Measurements from ENCODE around the gene ID4.

DNA sequence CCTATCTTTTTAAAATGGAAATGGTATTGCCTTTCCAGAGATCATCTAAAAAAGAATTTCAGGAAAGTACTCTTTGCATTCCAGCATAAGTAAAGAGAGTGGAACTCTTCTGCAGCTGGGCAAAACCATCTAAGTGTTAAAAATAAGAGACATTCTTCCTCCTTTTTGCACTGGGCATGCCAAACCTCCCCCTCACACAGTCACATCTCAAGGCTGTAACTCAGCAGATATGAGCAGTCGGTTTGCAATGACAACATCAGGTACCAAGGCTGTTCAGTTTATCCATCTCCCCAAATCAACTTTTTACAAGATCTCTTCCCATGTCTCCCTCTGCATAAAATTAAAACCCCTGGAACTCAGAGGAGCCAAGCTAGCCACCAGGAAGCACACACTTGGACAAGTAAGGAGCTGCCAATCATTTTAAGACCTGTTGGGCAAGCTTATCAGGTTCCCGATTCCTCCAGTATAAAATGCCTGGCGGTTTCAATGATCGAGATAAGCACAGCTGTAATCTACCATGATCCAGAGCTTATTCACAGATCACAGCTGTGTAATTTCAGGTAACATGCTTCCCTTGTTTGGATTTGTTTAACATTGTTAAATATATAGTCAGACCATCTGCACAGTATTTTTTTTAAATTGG lies 23.2 kb downstream of the ID4 start:
- TF ChIP-seq CEBPB (IDR thresholded peaks at IDR 0.05; ENCODE audit: low read depth, low read length) (no peak), POLR2A (IDR thresholded peaks at IDR 0.05; ENCODE audit: low read depth, low read length) (no peak), MAZ (IDR thresholded peaks at IDR 0.05; ENCODE audit: borderline replicate concordance, low read depth, low read length) (no peak), BHLHE40 (IDR thresholded peaks at IDR 0.05; ENCODE audit: low read depth, low read length) (no peak), SMC3 (IDR thresholded peaks at IDR 0.05; ENCODE audit: low read depth, low read length) (no peak), RCOR1 (IDR thresholded peaks at IDR 0.05; ENCODE audit: insufficient replicate concordance, low read length) (no peak), MXI1 (IDR thresholded peaks at IDR 0.05; ENCODE audit: borderline replicate concordance, low read depth, low read length) (no peak)
- TF ChIP-seq, protein P1, sequence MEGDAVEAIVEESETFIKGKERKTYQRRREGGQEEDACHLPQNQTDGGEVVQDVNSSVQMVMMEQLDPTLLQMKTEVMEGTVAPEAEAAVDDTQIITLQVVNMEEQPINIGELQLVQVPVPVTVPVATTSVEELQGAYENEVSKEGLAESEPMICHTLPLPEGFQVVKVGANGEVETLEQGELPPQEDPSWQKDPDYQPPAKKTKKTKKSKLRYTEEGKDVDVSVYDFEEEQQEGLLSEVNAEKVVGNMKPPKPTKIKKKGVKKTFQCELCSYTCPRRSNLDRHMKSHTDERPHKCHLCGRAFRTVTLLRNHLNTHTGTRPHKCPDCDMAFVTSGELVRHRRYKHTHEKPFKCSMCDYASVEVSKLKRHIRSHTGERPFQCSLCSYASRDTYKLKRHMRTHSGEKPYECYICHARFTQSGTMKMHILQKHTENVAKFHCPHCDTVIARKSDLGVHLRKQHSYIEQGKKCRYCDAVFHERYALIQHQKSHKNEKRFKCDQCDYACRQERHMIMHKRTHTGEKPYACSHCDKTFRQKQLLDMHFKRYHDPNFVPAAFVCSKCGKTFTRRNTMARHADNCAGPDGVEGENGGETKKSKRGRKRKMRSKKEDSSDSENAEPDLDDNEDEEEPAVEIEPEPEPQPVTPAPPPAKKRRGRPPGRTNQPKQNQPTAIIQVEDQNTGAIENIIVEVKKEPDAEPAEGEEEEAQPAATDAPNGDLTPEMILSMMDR (conservative IDR thresholded peaks at IDR 0.05; ENCODE audit: low read depth, low read length), result no peak
